Breast epithelium (tissue), 3 donors: Measurements from ENCODE around the gene CTSS.

Source experiments
- POLR2A ChIP-seq: fragments of 450-650 bp; IDR thresholded peaks from one replicate; pipeline ENCODE4 v1.6.1; 2016; ENCODE audit warnings: antibody characterized with exemption, mild to moderate bottlenecking, moderate library complexity
- POLR2AphosphoS5 ChIP-seq, 3 donors: sonication (generic); formaldehyde crosslinking; IDR thresholded peaks; one replicate each; pipeline ENCODE4 v1.6.1; 2017; ENCODE audit warnings: antibody characterized with exemption in 3 of 3
- TF ChIP-seq, protein P1 (sequence below), 3 donors: fragments of 450-650 bp; IDR thresholded peaks; one replicate each; pipeline ENCODE4 v1.5.1; 2016 to 2017; ENCODE audit warnings: antibody characterized with exemption in 3 of 3, mild to moderate bottlenecking in 3 of 3, moderate library complexity in 3 of 3

DNA sequence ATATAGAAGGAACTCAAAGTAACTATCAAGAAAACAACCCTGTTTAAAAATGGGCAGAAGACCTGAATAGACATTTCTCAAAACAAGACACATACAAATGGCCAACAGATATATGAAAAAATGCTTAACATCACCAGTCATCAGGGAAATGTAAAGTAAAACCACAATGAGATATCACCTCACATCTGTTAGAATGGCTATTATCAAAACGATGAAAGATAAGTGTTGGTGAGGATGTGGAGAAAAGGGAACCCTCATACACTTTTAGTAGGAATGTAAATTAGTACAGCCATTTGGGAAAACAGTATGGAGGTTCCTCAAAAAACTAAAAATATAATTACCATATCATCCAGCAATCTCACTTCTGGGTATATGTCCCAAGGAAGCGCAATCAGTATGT, 3.0 kb downstream of the CTSS start:
- TF ChIP-seq, protein P1, sequence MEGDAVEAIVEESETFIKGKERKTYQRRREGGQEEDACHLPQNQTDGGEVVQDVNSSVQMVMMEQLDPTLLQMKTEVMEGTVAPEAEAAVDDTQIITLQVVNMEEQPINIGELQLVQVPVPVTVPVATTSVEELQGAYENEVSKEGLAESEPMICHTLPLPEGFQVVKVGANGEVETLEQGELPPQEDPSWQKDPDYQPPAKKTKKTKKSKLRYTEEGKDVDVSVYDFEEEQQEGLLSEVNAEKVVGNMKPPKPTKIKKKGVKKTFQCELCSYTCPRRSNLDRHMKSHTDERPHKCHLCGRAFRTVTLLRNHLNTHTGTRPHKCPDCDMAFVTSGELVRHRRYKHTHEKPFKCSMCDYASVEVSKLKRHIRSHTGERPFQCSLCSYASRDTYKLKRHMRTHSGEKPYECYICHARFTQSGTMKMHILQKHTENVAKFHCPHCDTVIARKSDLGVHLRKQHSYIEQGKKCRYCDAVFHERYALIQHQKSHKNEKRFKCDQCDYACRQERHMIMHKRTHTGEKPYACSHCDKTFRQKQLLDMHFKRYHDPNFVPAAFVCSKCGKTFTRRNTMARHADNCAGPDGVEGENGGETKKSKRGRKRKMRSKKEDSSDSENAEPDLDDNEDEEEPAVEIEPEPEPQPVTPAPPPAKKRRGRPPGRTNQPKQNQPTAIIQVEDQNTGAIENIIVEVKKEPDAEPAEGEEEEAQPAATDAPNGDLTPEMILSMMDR (IDR thresholded peaks at IDR 0.05): no peak
- no peak for TF ChIP-seq POLR2A
- TF ChIP-seq POLR2AphosphoS5 (IDR thresholded peaks at IDR 0.05): no peak
